GM12892 (cell line): ENCODE data around the gene LRRC4B.

Experiments
- POLR2A ChIP-seq: IDR thresholded peaks from 2 replicates; pipeline ENCODE4 v1.6.1; 2011; ENCODE audit warnings: low read depth, low read length, control low read depth
- POLR2AphosphoS5 ChIP-seq: IDR thresholded peaks from 2 replicates; pipeline ENCODE4 v1.6.1; 2011; ENCODE audit warnings: low read depth, low read length, control low read depth
- TAF1 ChIP-seq: IDR thresholded peaks from 2 replicates; pipeline ENCODE4 v1.6.1; 2011; ENCODE audit warnings: low read depth, mild to moderate bottlenecking, control low read depth, low read length, borderline replicate concordance

GRCh38 chr19:50569938-50570540 is 1.8 kb upstream of the LRRC4B start:
- TF ChIP-seq POLR2A (no peak), POLR2AphosphoS5 (no peak), TAF1 (no peak)
